ENCODE data around the gene NRXN2.
"Not testable (repeated sequence)": the region's sequence is repeated elsewhere in the genome, so short reads cannot be mapped to it uniquely, and the experiment has no call there.

Gene NRXN2

GRCh38 chr11:64600281-64600992, 122.6 kb downstream of the NRXN2 start:
- peaks cover 4% of the 10 kb centered on the region for H3K9me3 Mint-ChIP-seq
- no peak overlapping the region for H3K27ac Mint-ChIP-seq
- H3K4me3 Mint-ChIP-seq, result no peak overlapping the region

GRCh38 chr11:64599698-64600211, 123.2 kb downstream of the NRXN2 start:
- Mint-ChIP-seq H3K27me3 (ENCODE audit: low read depth) (no peaks in the 10 kb centered on the region), H3K4me1 (ENCODE audit: low read depth) (no peaks in the 10 kb centered on the region), H3K36me3 (ENCODE audit: low read depth) (no peaks in the 10 kb centered on the region), H3K9me3 (peaks cover 4% of the 10 kb centered on the region), H3K4me3 (no peak overlapping the region), H3K27ac (no peak overlapping the region)

More at GRCh38 chr11:64600281-64600992, 122.6 kb downstream of the NRXN2 start:
- H3K36me3 Mint-ChIP-seq (ENCODE audit: low read depth), result no peaks in the 10 kb centered on the region
- H3K4me1 Mint-ChIP-seq (ENCODE audit: low read depth), result no peaks in the 10 kb centered on the region
- H3K27me3 Mint-ChIP-seq (ENCODE audit: low read depth), result no peaks in the 10 kb centered on the region

- Mint-ChIP-seq H3K36me3 (ENCODE audit: low read depth) (no peaks in the 10 kb centered on the region), H3K27me3 (ENCODE audit: low read depth) (no peaks in the 10 kb centered on the region), H3K27ac (no peak overlapping the region)
Observed at GRCh38 chr11:64598797-64599697, 124.0 kb downstream of the NRXN2 start.

GRCh38 chr11:64598106-64598796, 124.7 kb downstream of the NRXN2 start:
- Mint-ChIP-seq H3K27ac (no peak overlapping the region), H3K4me3 (no peak overlapping the region), H3K4me1 (ENCODE audit: low read depth) (no peaks in the 10 kb centered on the region), H3K27me3 (ENCODE audit: low read depth) (no peaks in the 10 kb centered on the region), H3K9me3 (peaks cover 4% of the 10 kb centered on the region), H3K36me3 (ENCODE audit: low read depth) (no peaks in the 10 kb centered on the region)

More at GRCh38 chr11:64598797-64599697, 124.0 kb downstream of the NRXN2 start:
- H3K4me1 Mint-ChIP-seq (ENCODE audit: low read depth), result no peaks in the 10 kb centered on the region
- no peak overlapping the region for H3K4me3 Mint-ChIP-seq
- H3K9me3 Mint-ChIP-seq, result peaks cover 4% of the 10 kb centered on the region

GRCh38 chr11:64597671-64598101, 125.3 kb downstream of the NRXN2 start:
- Mint-ChIP-seq H3K27me3 (ENCODE audit: low read depth) (no peaks in the 10 kb centered on the region), H3K36me3 (ENCODE audit: low read depth) (no peaks in the 10 kb centered on the region), H3K4me1 (ENCODE audit: low read depth) (no peaks in the 10 kb centered on the region), H3K27ac (no peak overlapping the region), H3K9me3 (peaks cover 4% of the 10 kb centered on the region), H3K4me3 (no peak overlapping the region)

- H3K4me3 Mint-ChIP-seq; H3K9me3 Mint-ChIP-seq; H3K36me3 Mint-ChIP-seq (ENCODE audit: low read depth); H3K4me1 Mint-ChIP-seq (ENCODE audit: low read depth); H3K27me3 Mint-ChIP-seq (ENCODE audit: low read depth); H3K27ac Mint-ChIP-seq: not testable (repeated sequence)
Observed at GRCh38 chr11:64595922-64596321, 127.1 kb downstream of the NRXN2 start.

- Mint-ChIP-seq H3K27me3 (ENCODE audit: low read depth) (no peaks in the 10 kb centered on the region), H3K4me1 (ENCODE audit: low read depth) (no peaks in the 10 kb centered on the region), H3K9me3 (peaks cover 5% of the 10 kb centered on the region), H3K27ac (no peak overlapping the region), H3K4me3 (no peak overlapping the region), H3K36me3 (ENCODE audit: low read depth) (no peaks in the 10 kb centered on the region)
Observed at GRCh38 chr11:64594159-64594939, 128.6 kb downstream of the NRXN2 start.

GRCh38 chr11:64593156-64594105, 129.6 kb downstream of the NRXN2 start:
- no peaks in the 10 kb centered on the region for H3K36me3 Mint-ChIP-seq (ENCODE audit: low read depth)
- no peak overlapping the region for H3K27ac Mint-ChIP-seq
- H3K9me3 Mint-ChIP-seq, result peaks cover 12% of the 10 kb centered on the region
- H3K4me3 Mint-ChIP-seq, result no peak overlapping the region
- no peaks in the 10 kb centered on the region for H3K27me3 Mint-ChIP-seq (ENCODE audit: low read depth)
- no peaks in the 10 kb centered on the region for H3K4me1 Mint-ChIP-seq (ENCODE audit: low read depth)

- no peak overlapping the region for H3K4me3 Mint-ChIP-seq
- peaks cover 19% of the 10 kb centered on the region for H3K9me3 Mint-ChIP-seq
- no peaks in the 10 kb centered on the region for H3K36me3 Mint-ChIP-seq (ENCODE audit: low read depth)
- no peak overlapping the region for H3K27ac Mint-ChIP-seq
- no peaks in the 10 kb centered on the region for H3K27me3 Mint-ChIP-seq (ENCODE audit: low read depth)
- H3K4me1 Mint-ChIP-seq (ENCODE audit: low read depth), result no peaks in the 10 kb centered on the region
Observed at GRCh38 chr11:64592656-64593055, 130.3 kb downstream of the NRXN2 start.

- no peak overlapping the region for H3K27ac Mint-ChIP-seq
- H3K27me3 Mint-ChIP-seq (ENCODE audit: low read depth), result no peaks in the 10 kb centered on the region
- H3K4me1 Mint-ChIP-seq (ENCODE audit: low read depth), result no peaks in the 10 kb centered on the region
- no peak overlapping the region for H3K4me3 Mint-ChIP-seq
- H3K9me3 Mint-ChIP-seq, result peaks cover 18% of the 10 kb centered on the region
- no peaks in the 10 kb centered on the region for H3K36me3 Mint-ChIP-seq (ENCODE audit: low read depth)
Observed at GRCh38 chr11:64592234-64592615, 130.8 kb downstream of the NRXN2 start.

GRCh38 chr11:64591257-64592233, 131.5 kb downstream of the NRXN2 start:
- Mint-ChIP-seq H3K36me3 (ENCODE audit: low read depth) (no peaks in the 10 kb centered on the region), H3K27me3 (ENCODE audit: low read depth) (peaks cover 3% of the 10 kb centered on the region), H3K4me3 (no peak overlapping the region), H3K9me3 (peaks cover 15% of the 10 kb centered on the region), H3K27ac (no peak overlapping the region), H3K4me1 (ENCODE audit: low read depth) (no peaks in the 10 kb centered on the region)

- peaks cover 15% of the 10 kb centered on the region for H3K9me3 Mint-ChIP-seq
- H3K36me3 Mint-ChIP-seq (ENCODE audit: low read depth), result no peaks in the 10 kb centered on the region
- no peaks in the 10 kb centered on the region for H3K4me1 Mint-ChIP-seq (ENCODE audit: low read depth)
- peaks cover 9% of the 10 kb centered on the region for H3K27me3 Mint-ChIP-seq (ENCODE audit: low read depth)
- H3K4me3 Mint-ChIP-seq, result no peak within 1 kb of the TSS
- H3K27ac Mint-ChIP-seq, result no peak within 1 kb of the TSS
Observed at GRCh38 chr11:64590763-64591221, 132.2 kb downstream of the NRXN2 start, which contains the start of gene SLC22A12. Gene SLC22A12, plus strand, starts transcription at chr11:64591220. Its CDS starts 337 bp downstream, at chr11:64591557.

All from T-helper 1 cell treated with Interleukin-12 subunit alpha and Interleukin-12 subunit beta and Interleukin-4 antibody, amounts not matched to agents 30 μg/mL and 1 μg/mL, for 36 hours (primary cell).